ENCODE measurements around the gene C2CD2L. TPM values are rescaled to one million over a fixed set of nuclear protein-coding genes. Genes with fewer than 3 reads are reported as not detected.
"Not testable (repeated sequence)": the region's sequence is repeated elsewhere in the genome, so short reads cannot be mapped to it uniquely, and the experiment has no call there.

C2CD2L gene
- total RNA-seq, 1 experiment from 2014 or later: 14.7 TPM

DNA sequence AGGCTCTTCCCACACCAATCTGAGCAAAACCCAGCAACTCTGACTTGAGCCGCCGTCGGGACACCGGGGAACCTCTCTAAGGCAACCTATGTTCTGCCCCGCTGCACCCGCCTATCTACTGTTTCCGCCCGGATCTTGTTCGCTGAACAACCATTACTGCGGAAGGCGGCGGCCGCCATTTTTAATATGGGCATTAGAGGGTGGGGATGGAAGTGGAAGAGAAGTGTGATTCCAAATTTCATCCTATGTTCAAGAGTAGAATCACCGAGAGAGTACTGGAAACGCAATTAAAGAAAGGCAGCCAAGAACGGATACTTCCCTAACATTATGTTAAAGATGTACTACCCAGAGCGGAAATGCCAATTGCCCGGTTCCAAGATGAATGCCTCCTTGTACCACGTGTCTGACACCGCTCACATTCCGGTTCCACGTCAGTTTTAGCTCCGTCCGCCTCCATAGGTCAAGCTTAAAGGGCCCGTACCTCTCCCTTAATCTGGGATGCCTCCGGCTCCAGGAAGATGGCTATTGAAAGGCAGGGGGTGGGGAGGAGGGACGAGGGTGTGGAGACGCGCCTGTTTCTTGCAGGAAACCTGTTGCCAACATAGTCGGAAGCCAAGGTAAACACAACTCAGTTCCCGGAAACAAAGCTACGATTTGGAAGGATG is 5.3 kb upstream of the C2CD2L start, which contains the start of gene DPAGT1:
Gene DPAGT1, minus strand, starts transcription at position 95 of the 665 bp plus-strand sequence. CDS start 198 bp downstream, outside the sequence.
- Mint-ChIP-seq H3K4me3 (ENCODE audit: unreplicated experiment) (peak within 1 kb of the TSS; percentile 85), H3K27me3 (ENCODE audit: insufficient read depth, unreplicated experiment) (no peaks in the 10 kb centered on the region), H3K9me3 (ENCODE audit: unreplicated experiment) (no peaks in the 10 kb centered on the region), H3K36me3 (ENCODE audit: insufficient read depth, unreplicated experiment) (peaks cover 56% of the 10 kb centered on the region), H3K27ac (ENCODE audit: unreplicated experiment) (peak within 1 kb of the TSS; percentile 98), H3K4me1 (ENCODE audit: low read depth, unreplicated experiment) (peaks cover 29% of the 10 kb centered on the region)
- H3K27me3 ChIP-seq (replicated peaks; ENCODE audit: control insufficient read depth, insufficient read depth, low read length): no peaks in the 10 kb centered on the region
- peaks cover 24% of the 10 kb centered on the region for H3K4me1 ChIP-seq
- TF ChIP-seq, protein P1, sequence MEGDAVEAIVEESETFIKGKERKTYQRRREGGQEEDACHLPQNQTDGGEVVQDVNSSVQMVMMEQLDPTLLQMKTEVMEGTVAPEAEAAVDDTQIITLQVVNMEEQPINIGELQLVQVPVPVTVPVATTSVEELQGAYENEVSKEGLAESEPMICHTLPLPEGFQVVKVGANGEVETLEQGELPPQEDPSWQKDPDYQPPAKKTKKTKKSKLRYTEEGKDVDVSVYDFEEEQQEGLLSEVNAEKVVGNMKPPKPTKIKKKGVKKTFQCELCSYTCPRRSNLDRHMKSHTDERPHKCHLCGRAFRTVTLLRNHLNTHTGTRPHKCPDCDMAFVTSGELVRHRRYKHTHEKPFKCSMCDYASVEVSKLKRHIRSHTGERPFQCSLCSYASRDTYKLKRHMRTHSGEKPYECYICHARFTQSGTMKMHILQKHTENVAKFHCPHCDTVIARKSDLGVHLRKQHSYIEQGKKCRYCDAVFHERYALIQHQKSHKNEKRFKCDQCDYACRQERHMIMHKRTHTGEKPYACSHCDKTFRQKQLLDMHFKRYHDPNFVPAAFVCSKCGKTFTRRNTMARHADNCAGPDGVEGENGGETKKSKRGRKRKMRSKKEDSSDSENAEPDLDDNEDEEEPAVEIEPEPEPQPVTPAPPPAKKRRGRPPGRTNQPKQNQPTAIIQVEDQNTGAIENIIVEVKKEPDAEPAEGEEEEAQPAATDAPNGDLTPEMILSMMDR (IDR thresholded peaks at IDR 0.05; ENCODE audit: insufficient read depth in 1 of 2, low read depth in 1 of 2, low read length in 1 of 2, severe bottlenecking in 1 of 2, unreplicated experiment in 1 of 2): peak in 1 of 2 experiments; percentile 8
- no peaks in the 10 kb centered on the region for H3K9me3 ChIP-seq
- DNase-seq: peak; percentile 97 to 99
- ChIA-PET CTCF (interaction anchor here (0.6 to 1.8 kb wide), 27 partner anchors 14 to 683 kb away, joined by 3 to 27 read pairs (median 4); partner anchors contain the start of genes CBL, HINFP, HMBS and NHERF4), POLR2A (interaction anchor here (0.5 to 2.3 kb wide), 27 partner anchors 8 to 1451 kb away, joined by 3 to 71 read pairs (median 5); partner anchors contain the start of genes BCL9L, CBL, CENATAC and HINFP)
- no TSS peak for BruUV-seq (replicated peaks)
- intact Hi-C loops (cut with micrococcal nuclease; ENCODE audit: unreplicated experiment): loop anchor here (1.0 kb wide), 2 partner anchors 19 to 95 kb away; partner anchors contain the start of gene HINFP
- H3K4me3 ChIP-seq (ENCODE audit: low read depth, low read length): peak within 1 kb of the TSS; percentile 43
- peaks cover 3% of the 10 kb centered on the region; the same call in 1 of the 2 replicates for H3K36me3 ChIP-seq (ENCODE audit: control insufficient read depth, insufficient read depth, low read length)

DNA sequence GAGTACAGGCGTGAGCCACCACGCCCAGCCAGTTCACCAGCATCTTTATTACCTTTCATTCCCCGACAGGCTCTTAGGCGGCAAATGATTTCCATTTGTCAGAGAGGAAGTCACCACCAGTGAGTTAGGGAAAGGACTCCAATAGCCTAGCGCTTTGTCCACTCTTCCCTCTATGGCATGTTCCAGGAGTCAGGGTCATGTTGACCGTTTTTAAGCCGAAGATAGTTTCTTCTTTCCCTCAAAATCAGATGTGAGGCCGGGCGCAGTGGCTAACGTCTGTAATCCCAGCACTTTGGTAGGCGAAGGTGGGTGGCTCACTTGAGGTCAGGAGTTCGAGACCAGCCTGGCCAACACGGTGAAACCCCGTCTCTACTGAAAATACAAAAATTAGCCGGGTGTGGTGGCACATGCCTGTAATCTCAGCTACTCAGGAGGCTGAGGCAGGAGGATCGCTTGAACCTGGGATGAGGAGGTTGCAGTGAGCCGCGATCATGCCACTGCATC is 3.9 kb upstream of the C2CD2L start:
- H3K36me3 ChIP-seq (ENCODE audit: control insufficient read depth, insufficient read depth, low read length); BruUV-seq (replicated peaks); H3K9me3 ChIP-seq; H3K9me3 Mint-ChIP-seq (ENCODE audit: unreplicated experiment); intact Hi-C loops (cut with micrococcal nuclease; ENCODE audit: unreplicated experiment); DNase-seq; H3K27me3 Mint-ChIP-seq (ENCODE audit: insufficient read depth, unreplicated experiment); H3K27me3 ChIP-seq (replicated peaks; ENCODE audit: control insufficient read depth, insufficient read depth, low read length): not testable (repeated sequence)
- Mint-ChIP-seq H3K27ac (ENCODE audit: unreplicated experiment) (peak overlapping the region; percentile 98), H3K36me3 (ENCODE audit: insufficient read depth, unreplicated experiment) (peaks cover 56% of the 10 kb centered on the region), H3K4me1 (ENCODE audit: low read depth, unreplicated experiment) (peaks cover 30% of the 10 kb centered on the region), H3K4me3 (ENCODE audit: unreplicated experiment) (peak overlapping the region; percentile 85)
- H3K4me3 ChIP-seq (ENCODE audit: low read depth, low read length): peak overlapping the region; percentile 43
- ChIA-PET CTCF (interaction anchor here (0.6 to 1.8 kb wide), 11 partner anchors 18 to 286 kb away, joined by 3 to 27 read pairs (median 6); partner anchors contain the start of genes HINFP and VPS11), POLR2A (interaction anchor here (0.6 to 2.3 kb wide), 10 partner anchors 9 to 148 kb away, joined by 3 to 71 read pairs (median 9); partner anchors contain the start of genes HINFP, HMBS, RPS25 and VPS11)
- peaks cover 27% of the 10 kb centered on the region for H3K4me1 ChIP-seq

DNA sequence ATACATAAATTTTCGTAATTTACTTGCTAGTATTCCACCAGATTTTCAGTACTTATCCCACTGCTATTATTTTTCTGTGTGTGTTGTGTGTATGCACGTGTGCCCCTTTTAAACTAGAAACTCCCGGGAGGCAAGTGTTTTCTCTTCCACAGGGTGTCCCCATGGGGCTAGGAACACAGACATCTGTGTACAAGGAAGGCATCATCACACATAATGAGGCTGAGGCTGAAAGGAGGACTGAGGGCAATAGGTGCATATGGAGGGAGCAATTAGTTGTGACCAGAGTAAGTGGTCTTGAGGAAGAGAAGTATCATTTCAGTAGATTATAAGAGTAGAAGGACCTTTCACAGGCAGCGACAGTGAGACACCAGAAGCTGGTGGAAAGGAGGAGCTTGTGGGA is 3.4 kb upstream of the C2CD2L start:
- ChIA-PET CTCF (no interaction called here), POLR2A (interaction anchor here (1.0 kb wide), 1 partner anchor 19 kb away, joined by 5 read pairs; the partner anchor contains the start of gene HMBS)
- BruUV-seq (replicated peaks): no TSS peak
- Mint-ChIP-seq H3K27me3 (ENCODE audit: insufficient read depth, unreplicated experiment) (no peaks in the 10 kb centered on the region), H3K4me3 (ENCODE audit: unreplicated experiment) (peak overlapping the region; percentile 19), H3K36me3 (ENCODE audit: insufficient read depth, unreplicated experiment) (peaks cover 58% of the 10 kb centered on the region), H3K27ac (ENCODE audit: unreplicated experiment) (peak overlapping the region; percentile 98), H3K9me3 (ENCODE audit: unreplicated experiment) (no peaks in the 10 kb centered on the region), H3K4me1 (ENCODE audit: low read depth, unreplicated experiment) (peaks cover 36% of the 10 kb centered on the region)
- intact Hi-C loops (cut with micrococcal nuclease; ENCODE audit: unreplicated experiment): no loop called here
- H3K4me1 ChIP-seq: peaks cover 33% of the 10 kb centered on the region
- TF ChIP-seq, protein P1 (IDR thresholded peaks at IDR 0.05; ENCODE audit: insufficient read depth in 1 of 2, low read depth in 1 of 2, low read length in 1 of 2, severe bottlenecking in 1 of 2, unreplicated experiment in 1 of 2): no peak
- H3K4me3 ChIP-seq (ENCODE audit: low read depth, low read length): no peak overlapping the region
- no peaks in the 10 kb centered on the region for H3K27me3 ChIP-seq (replicated peaks; ENCODE audit: control insufficient read depth, insufficient read depth, low read length)
- H3K9me3 ChIP-seq: no peaks in the 10 kb centered on the region
- DNase-seq: no peak
- H3K36me3 ChIP-seq (ENCODE audit: control insufficient read depth, insufficient read depth, low read length): no peaks in the 10 kb centered on the region
